SK-N-MC (cell line): ENCODE data around the gene SUSD2.
"Not testable (repeated sequence)": the region's sequence is repeated elsewhere in the genome, so short reads cannot be mapped to it uniquely, and the experiment has no call there.

Source experiments
- EZH2 ChIP-seq: fragments of 200-600 bp; sonication (generic); IDR thresholded peaks from one replicate; pipeline ENCODE4 v1.6.1; 2017; ENCODE audit warnings: antibody characterized with exemption
- POLR2AphosphoS5 ChIP-seq: IDR thresholded peaks from 2 replicates; pipeline ENCODE4 v1.6.1; 2012; ENCODE audit warnings: mild to moderate bottlenecking, low read depth, low read length, borderline replicate concordance

- TF ChIP-seq POLR2AphosphoS5, EZH2: not testable (repeated sequence)
These were observed 22.6 kb downstream of the SUSD2 start for GRCh38 chr22:24203856-24204255.
